GM12878 (cell line): ENCODE results near the gene SYNPO. TPM values are rescaled to one million over a fixed set of nuclear protein-coding genes. Genes with fewer than 3 reads are reported as not detected.

Experiments
- ATAC-seq: fragments of 200-7000 bp; cut with Tn5 transposase; 3 replicates; pipeline ENCODE4 v1.9.1; 2020; ENCODE audit warnings: mild to moderate bottlenecking, moderate library complexity
- BruUV-seq: library from RNA; stranded (reverse); fragments of 400-500 nt; replicated peaks from 2 replicates; lab custom pipeline; 2021; lab: Mats Ljungman, UMichigan
- CTCF ChIA-PET: fragments of 300-600 bp; sonication (Branson Sonifier 250); formaldehyde crosslinking; extraction: SDS; loops from one replicate; lab custom pipeline; 2021; ENCODE audit warnings: inconsistent platforms; lab: Yijun Ruan, JAX
- POLR2A ChIA-PET: fragments of 350-600 bp; formaldehyde crosslinking; extraction: SDS; loops from one replicate; lab custom pipeline; 2021; ENCODE audit warnings: inconsistent platforms; lab: Charles Lee
- RAD21 ChIA-PET: fragments of 300-600 bp; sonication (Branson Sonifier 250); formaldehyde crosslinking; loops from one replicate; lab custom pipeline; 2023; ENCODE audit warnings: antibody characterized with exemption; ENCODE audit not compliant: unreplicated experiment; lab: Charles Lee
- SMC1A ChIA-PET: fragments of 300-600 bp; sonication (Branson Sonifier 250); formaldehyde crosslinking; loops from one replicate; lab custom pipeline; 2023; ENCODE audit not compliant: unreplicated experiment, uncharacterized antibody; lab: Charles Lee
- DNase-seq: peaks from one replicate; pipeline ENCODE4 v3.0.0-alpha.2; 2011; ENCODE audit warnings: low read depth, low spot score
- FAIRE-seq: peaks from 3 replicates; lab custom pipeline; 2011; peaks lifted over from hg19 to GRCh38; lab: Jason Lieb, UNC
- H2AFZ ChIP-seq: 2 replicates; pipeline ENCODE4 v1.6.0; 2011; ENCODE audit warnings: low read depth, low read length, control low read depth; ENCODE audit not compliant: control insufficient read depth
- H3K27ac ChIP-seq: 2 replicates; pipeline ENCODE4 v1.5.1; 2011; ENCODE audit warnings: control low read depth; ENCODE audit not compliant: control insufficient read depth, insufficient read depth
- H3K27me3 ChIP-seq, 2 experiments: replicated peaks in 1 of 2; 2 replicates each; pipeline versions ENCODE4 v1.6.0 to v1.6.1; 2011; ENCODE audit warnings: low read length in 1 of 2; ENCODE audit not compliant: control insufficient read depth in 2 of 2, insufficient read depth in 2 of 2
- H3K36me3 ChIP-seq, 2 experiments: 2 replicates each; pipeline ENCODE4 v1.5.1; 2011; ENCODE audit warnings: low read length in 1 of 2; ENCODE audit not compliant: control insufficient read depth in 2 of 2, insufficient read depth in 2 of 2
- H3K4me1 ChIP-seq: 2 replicates; pipeline ENCODE4 v1.6.1; 2011; ENCODE audit warnings: mild to moderate bottlenecking, low read length, moderate library complexity, mixed read lengths; ENCODE audit not compliant: control insufficient read depth, insufficient read depth
- H3K4me2 ChIP-seq: 2 replicates; pipeline ENCODE4 v1.6.0; 2011; ENCODE audit warnings: control low read depth; ENCODE audit not compliant: control insufficient read depth, insufficient read depth
- H3K4me3 ChIP-seq: fragments of 200-600 bp; sonication (generic); 2 replicates; pipeline ENCODE4 v1.5.1; 2016
- H3K79me2 ChIP-seq: 2 replicates; pipeline ENCODE4 v1.6.0; 2011; ENCODE audit warnings: low read length; ENCODE audit not compliant: control insufficient read depth, insufficient read depth
- H3K9ac ChIP-seq: 2 replicates; pipeline ENCODE4 v1.8.0; 2011; ENCODE audit warnings: low read length, control low read depth, mixed read lengths; ENCODE audit not compliant: control insufficient read depth, insufficient read depth
- H3K9me3 ChIP-seq: replicated peaks from 3 replicates; pipeline ENCODE4 v1.5.1; 2011; ENCODE audit warnings: mild to moderate bottlenecking, low read length; ENCODE audit not compliant: control insufficient read depth, insufficient read depth
- H4K20me1 ChIP-seq: 2 replicates; pipeline ENCODE4 v1.6.0; 2011; ENCODE audit not compliant: control insufficient read depth, insufficient read depth
- CREM ChIP-seq: IDR thresholded peaks from 2 replicates; pipeline ENCODE4 v1.6.1; 2014; ENCODE audit warnings: antibody characterized with exemption, low read depth
- FOXM1 ChIP-seq: IDR thresholded peaks from 2 replicates; pipeline ENCODE4 v1.6.1; 2012; ENCODE audit warnings: low read depth, mild to moderate bottlenecking, inconsistent platforms, low read length, moderate library complexity
- IRF4 ChIP-seq: IDR thresholded peaks from 2 replicates; pipeline ENCODE4 v1.6.1; 2011; ENCODE audit warnings: low read depth, low read length
- NFYA ChIP-seq: IDR thresholded peaks from 2 replicates; pipeline ENCODE4 v1.6.1; 2011; ENCODE audit warnings: low read depth, mild to moderate bottlenecking, low read length, improper control_type of control experiment, borderline replicate concordance
- ZSCAN29 ChIP-seq: fragments of 450-650 bp; IDR thresholded peaks from 2 replicates; pipeline ENCODE4 v1.6.1; 2017; ENCODE audit warnings: mild to moderate bottlenecking, moderate library complexity
- WGBS: methylation state at CpG from one replicate; pipeline ENCODE4 v1.1.6; 2016; ENCODE audit warnings: low lambda C conversion rate; ENCODE audit not compliant: insufficient replicate concordance, insufficient coverage; ENCODE audit errors: missing lambda C conversion rate; 5-methylcytosine and 5-hydroxymethylcytosine counted together
- in situ Hi-C: fragments of 300-500 bp; cut with MboI; formaldehyde crosslinking; loops from 9 replicates; pipeline ENCODE4 v1.14.3; 2018; ENCODE audit warnings: mixed read lengths
- intact Hi-C: fragments of 100-400 bp; cut with micrococcal nuclease; formaldehyde crosslinking; loops from one replicate; pipeline ENCODE4 v1.14.2; 2022; ENCODE audit not compliant: unreplicated experiment
- polyA plus RNA-seq, 11 experiments: library from polyadenylated mRNA; depleted of rRNA in 4 of 11; unstranded in 6 of 11; stranded (reverse) in 5 of 11; fragments of >200 nt; fragmentation: Nextera tagmentation in 4 of 11; fragmentation: Illumina TruSeq in 1 of 11; extraction: Ambion mirVana in 4 of 11; extraction: Trizol in 1 of 11; gene quantifications; 1 replicate in 1 of 11; 2 replicates in 10 of 11; pipeline versions ENCODE4 v1.2.1 to v1.2.3, GENCODE V29; 2011 to 2016; ENCODE audit warnings: inconsistent platforms in 2 of 11, missing spikeins in 2 of 11, low read depth in 1 of 11
- total RNA-seq, 4 experiments: library from RNA; depleted of rRNA in 3 of 4; stranded (reverse); fragments of >200 nt in 3 of 4; fragmentation: Illumina TruSeq in 1 of 4; extraction: Trizol in 1 of 4; gene quantifications; 2 replicates each; pipeline versions ENCODE4 v1.2.1 to v1.2.3, GENCODE V29; 2013 to 2021

The SYNPO gene
- total and polyA plus RNA-seq, 10 of the 15 experiments (the other 5 are each of a cell fraction or from before 2014, with no cell fraction given), result 0.77 to 21.0 (median 3.9) TPM

- Histone ChIP-seq H3K9me3 (no peaks in the 10 kb centered on the region), H2AFZ (no peak overlapping the region), H3K27ac (no peak overlapping the region), H3K9ac (no peak overlapping the region), H3K4me2 (no peak overlapping the region), H3K4me1 (no peaks in the 10 kb centered on the region), H3K27me3 (no peaks in the 10 kb centered on the region), H3K79me2 (no peaks in the 10 kb centered on the region), H3K36me3 (no peaks in the 10 kb centered on the region; a peak in 1 of 4 replicates), H3K4me3 (no peak overlapping the region), H4K20me1 (no peaks in the 10 kb centered on the region)
- FAIRE-seq (no peak), ATAC-seq (no peak), DNase-seq (no peak)
- ChIA-PET RAD21 (no interaction called here), SMC1A (no interaction called here), CTCF (no interaction called here), POLR2A (no interaction called here)
- in situ Hi-C loops (no loop called here), intact Hi-C loops (no loop called here)
- 60% methylated on average over 6 of the region's 6 CpGs for WGBS
- TF ChIP-seq IRF4, result no peak
- no peak for TF ChIP-seq FOXM1
- TF ChIP-seq NFYA, result no peak
- no peak for TF ChIP-seq CREM
- no peak for TF ChIP-seq ZSCAN29
- BruUV-seq, result no TSS peak
Observed at GRCh38 chr5:150636391-150637244, 3.8 kb upstream of the SYNPO start.
